HEK293 (cell line): ENCODE measurements around the gene TXNRD2.

ENCODE experiments used
- GLIS2 ChIP-seq: fragments of 450-650 bp; formaldehyde crosslinking; IDR thresholded peaks from 2 replicates; pipeline ENCODE4 v1.5.1; 2016; ENCODE audit warnings: missing biosample characterization, missing genetic modification characterization
- HIC1 ChIP-seq: fragments of 450-650 bp; formaldehyde crosslinking; IDR thresholded peaks from 2 replicates; pipeline ENCODE4 v1.5.1; 2016; ENCODE audit warnings: missing biosample characterization, missing genetic modification characterization
- KLF8 ChIP-seq: fragments of 450-650 bp; formaldehyde crosslinking; IDR thresholded peaks from 2 replicates; pipeline ENCODE4 v1.5.1; 2016; ENCODE audit warnings: missing biosample characterization, missing genetic modification characterization
- MYNN ChIP-seq: fragments of 450-650 bp; formaldehyde crosslinking; IDR thresholded peaks from 2 replicates; pipeline ENCODE4 v1.5.1; 2016; ENCODE audit warnings: missing biosample characterization, missing genetic modification characterization, borderline replicate concordance
- PBX3 ChIP-seq: sonication (generic); formaldehyde crosslinking; IDR thresholded peaks from 2 replicates; pipeline ENCODE4 v1.8.1; 2022; ENCODE audit warnings: mild to moderate bottlenecking, moderate library complexity, missing genetic modification reagents
- YY1 ChIP-seq: fragments of 450-650 bp; formaldehyde crosslinking; IDR thresholded peaks from 2 replicates; pipeline ENCODE4 v1.5.1; 2018; ENCODE audit warnings: missing biosample characterization, missing genetic modification characterization
- YY2 ChIP-seq: fragments of 450-650 bp; formaldehyde crosslinking; IDR thresholded peaks from 2 replicates; pipeline ENCODE4 v1.5.1; 2016; ENCODE audit warnings: missing biosample characterization, missing genetic modification characterization
- ZBTB20 ChIP-seq: fragments of 450-650 bp; formaldehyde crosslinking; IDR thresholded peaks from 2 replicates; pipeline ENCODE4 v1.5.1; 2016; ENCODE audit warnings: missing biosample characterization, missing genetic modification characterization
- ZBTB7A ChIP-seq: fragments of 450-650 bp; formaldehyde crosslinking; IDR thresholded peaks from 2 replicates; pipeline ENCODE4 v1.5.1; 2016; ENCODE audit warnings: low read depth, missing biosample characterization, missing genetic modification characterization
- ZNF140 ChIP-seq: fragments of 450-650 bp; formaldehyde crosslinking; IDR thresholded peaks from 2 replicates; pipeline ENCODE4 v1.5.1; 2016; ENCODE audit warnings: missing biosample characterization, missing genetic modification characterization
- ZNF148 ChIP-seq: fragments of 450-650 bp; formaldehyde crosslinking; IDR thresholded peaks from 2 replicates; pipeline ENCODE4 v1.5.0; 2017; ENCODE audit warnings: missing biosample characterization, missing genetic modification characterization, borderline replicate concordance
- ZNF341 ChIP-seq: fragments of 450-650 bp; formaldehyde crosslinking; IDR thresholded peaks from 2 replicates; pipeline ENCODE4; 2016; ENCODE audit warnings: low read depth, missing biosample characterization, missing genetic modification characterization
- ZNF350 ChIP-seq: fragments of 450-650 bp; formaldehyde crosslinking; IDR thresholded peaks from 2 replicates; pipeline ENCODE4 v1.5.0; 2017; ENCODE audit warnings: missing biosample characterization, mild to moderate bottlenecking, missing genetic modification characterization
- ZNF449 ChIP-seq: fragments of 450-650 bp; formaldehyde crosslinking; IDR thresholded peaks from 2 replicates; pipeline ENCODE4 v1.5.1; 2017; ENCODE audit warnings: missing biosample characterization, mild to moderate bottlenecking, missing genetic modification characterization, moderate library complexity
- ZNF510 ChIP-seq: fragments of 450-650 bp; formaldehyde crosslinking; IDR thresholded peaks from 2 replicates; pipeline ENCODE4 v1.5.1; 2018; ENCODE audit warnings: mild to moderate bottlenecking, missing genetic modification characterization, missing biosample characterization; ENCODE audit not compliant: insufficient replicate concordance
- ZNF623 ChIP-seq: fragments of 450-650 bp; formaldehyde crosslinking; IDR thresholded peaks from 2 replicates; pipeline ENCODE4 v1.5.1; 2016; ENCODE audit warnings: missing biosample characterization, missing genetic modification characterization
- ZNF76 ChIP-seq: fragments of 450-650 bp; formaldehyde crosslinking; IDR thresholded peaks from 2 replicates; pipeline ENCODE4; 2016; ENCODE audit warnings: low read depth, missing biosample characterization, missing genetic modification characterization, borderline replicate concordance
- ZSCAN30 ChIP-seq: fragments of 450-650 bp; IDR thresholded peaks from 2 replicates; pipeline ENCODE4 v1.5.1; 2018; ENCODE audit warnings: missing biosample characterization, mild to moderate bottlenecking, missing genetic modification characterization, moderate library complexity
- TF ChIP-seq, protein P1 (sequence below): fragments of 450-650 bp; formaldehyde crosslinking; IDR thresholded peaks from 2 replicates; pipeline ENCODE4 v1.5.1; 2016; ENCODE audit warnings: missing biosample characterization, missing genetic modification characterization, low read depth
- TF ChIP-seq, protein P2 (sequence below): fragments of 450-650 bp; formaldehyde crosslinking; IDR thresholded peaks from 2 replicates; pipeline ENCODE4 v1.5.1; 2016; ENCODE audit warnings: missing biosample characterization, missing genetic modification characterization
- TF ChIP-seq, protein P3 (sequence below): fragments of 450-650 bp; formaldehyde crosslinking; IDR thresholded peaks from 2 replicates; pipeline ENCODE4 v1.5.1; 2017; ENCODE audit warnings: missing biosample characterization, missing genetic modification characterization

TXNRD2 gene

GRCh38 chr22:19874307-19875060 is 67.1 kb downstream of the TXNRD2 start (continued):
- TF ChIP-seq GLIS2 (tag by site-specific recombination) (peak; percentile 70), ZNF510 (tag by site-specific recombination) (no peak), ZNF148 (no peak), ZNF449 (tag by site-specific recombination) (peak; percentile 35; the same call in 1 of the 2 replicates), KLF8 (tag by site-specific recombination) (peak; percentile 13; the same call in 1 of the 2 replicates), ZNF341 (tag by site-specific recombination) (no peak), ZNF623 (tag by site-specific recombination) (no peak), ZNF76 (tag by site-specific recombination) (no peak), YY1 (no peak), ZBTB20 (tag by site-specific recombination) (peak; percentile 71), ZBTB7A (tag by site-specific recombination) (no peak), YY2 (tag by site-specific recombination) (no peak), HIC1 (peak; percentile 23; the same call in 1 of the 2 replicates), ZSCAN30 (tag by site-specific recombination) (no peak), ZNF350 (tag by site-specific recombination) (no peak), PBX3 (no peak), ZNF140 (no peak), MYNN (no peak)
- TF ChIP-seq, protein P1, sequence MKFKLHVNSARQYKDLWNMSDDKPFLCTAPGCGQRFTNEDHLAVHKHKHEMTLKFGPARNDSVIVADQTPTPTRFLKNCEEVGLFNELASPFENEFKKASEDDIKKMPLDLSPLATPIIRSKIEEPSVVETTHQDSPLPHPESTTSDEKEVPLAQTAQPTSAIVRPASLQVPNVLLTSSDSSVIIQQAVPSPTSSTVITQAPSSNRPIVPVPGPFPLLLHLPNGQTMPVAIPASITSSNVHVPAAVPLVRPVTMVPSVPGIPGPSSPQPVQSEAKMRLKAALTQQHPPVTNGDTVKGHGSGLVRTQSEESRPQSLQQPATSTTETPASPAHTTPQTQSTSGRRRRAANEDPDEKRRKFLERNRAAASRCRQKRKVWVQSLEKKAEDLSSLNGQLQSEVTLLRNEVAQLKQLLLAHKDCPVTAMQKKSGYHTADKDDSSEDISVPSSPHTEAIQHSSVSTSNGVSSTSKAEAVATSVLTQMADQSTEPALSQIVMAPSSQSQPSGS (tag by site-specific recombination) = no peak
- TF ChIP-seq, protein P2, sequence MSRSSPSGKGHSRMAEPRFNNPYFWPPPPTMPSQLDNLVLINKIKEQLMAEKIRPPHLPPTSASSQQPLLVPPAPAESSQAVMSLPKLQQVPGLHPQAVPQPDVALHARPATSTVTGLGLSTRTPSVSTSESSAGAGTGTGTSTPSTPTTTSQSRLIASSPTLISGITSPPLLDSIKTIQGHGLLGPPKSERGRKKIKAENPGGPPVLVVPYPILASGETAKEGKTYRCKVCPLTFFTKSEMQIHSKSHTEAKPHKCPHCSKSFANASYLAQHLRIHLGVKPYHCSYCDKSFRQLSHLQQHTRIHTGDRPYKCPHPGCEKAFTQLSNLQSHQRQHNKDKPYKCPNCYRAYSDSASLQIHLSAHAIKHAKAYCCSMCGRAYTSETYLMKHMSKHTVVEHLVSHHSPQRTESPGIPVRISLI = no peak
- TF ChIP-seq, protein P3, sequence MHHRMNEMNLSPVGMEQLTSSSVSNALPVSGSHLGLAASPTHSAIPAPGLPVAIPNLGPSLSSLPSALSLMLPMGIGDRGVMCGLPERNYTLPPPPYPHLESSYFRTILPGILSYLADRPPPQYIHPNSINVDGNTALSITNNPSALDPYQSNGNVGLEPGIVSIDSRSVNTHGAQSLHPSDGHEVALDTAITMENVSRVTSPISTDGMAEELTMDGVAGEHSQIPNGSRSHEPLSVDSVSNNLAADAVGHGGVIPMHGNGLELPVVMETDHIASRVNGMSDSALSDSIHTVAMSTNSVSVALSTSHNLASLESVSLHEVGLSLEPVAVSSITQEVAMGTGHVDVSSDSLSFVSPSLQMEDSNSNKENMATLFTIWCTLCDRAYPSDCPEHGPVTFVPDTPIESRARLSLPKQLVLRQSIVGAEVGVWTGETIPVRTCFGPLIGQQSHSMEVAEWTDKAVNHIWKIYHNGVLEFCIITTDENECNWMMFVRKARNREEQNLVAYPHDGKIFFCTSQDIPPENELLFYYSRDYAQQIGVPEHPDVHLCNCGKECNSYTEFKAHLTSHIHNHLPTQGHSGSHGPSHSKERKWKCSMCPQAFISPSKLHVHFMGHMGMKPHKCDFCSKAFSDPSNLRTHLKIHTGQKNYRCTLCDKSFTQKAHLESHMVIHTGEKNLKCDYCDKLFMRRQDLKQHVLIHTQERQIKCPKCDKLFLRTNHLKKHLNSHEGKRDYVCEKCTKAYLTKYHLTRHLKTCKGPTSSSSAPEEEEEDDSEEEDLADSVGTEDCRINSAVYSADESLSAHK = no peak
